GM18870 (cell line): ENCODE data around the gene EEFSEC.

Source experiments
- ATAC-seq: cut with Tn5 transposase; IDR thresholded peaks from one replicate; pipeline ENCODE4 v1.9.1; 2021; ENCODE audit warnings: moderate library complexity; ENCODE audit not compliant: unreplicated experiment

Gene EEFSEC

DNA sequence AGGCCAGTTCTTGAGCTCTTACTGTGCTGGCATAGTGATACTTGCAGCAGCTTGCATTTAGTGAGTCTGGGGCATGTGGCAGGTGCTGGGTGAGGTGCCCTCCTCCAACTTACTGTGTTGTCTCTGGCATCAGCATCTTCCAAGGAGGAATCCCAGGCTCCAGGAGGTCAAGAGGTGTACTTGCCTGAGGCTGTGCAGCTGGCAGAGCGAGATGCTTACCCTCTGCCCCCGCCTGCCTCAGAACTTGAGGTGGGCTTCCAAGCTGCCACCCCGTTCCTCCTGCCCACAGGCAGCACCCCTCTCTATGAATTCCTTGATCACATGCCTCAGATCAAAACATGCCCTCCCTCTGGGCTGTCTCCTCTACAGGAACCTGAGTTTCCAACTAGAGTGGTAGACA is 86.0 kb downstream of the EEFSEC start:
- ATAC-seq = no peak

DNA sequence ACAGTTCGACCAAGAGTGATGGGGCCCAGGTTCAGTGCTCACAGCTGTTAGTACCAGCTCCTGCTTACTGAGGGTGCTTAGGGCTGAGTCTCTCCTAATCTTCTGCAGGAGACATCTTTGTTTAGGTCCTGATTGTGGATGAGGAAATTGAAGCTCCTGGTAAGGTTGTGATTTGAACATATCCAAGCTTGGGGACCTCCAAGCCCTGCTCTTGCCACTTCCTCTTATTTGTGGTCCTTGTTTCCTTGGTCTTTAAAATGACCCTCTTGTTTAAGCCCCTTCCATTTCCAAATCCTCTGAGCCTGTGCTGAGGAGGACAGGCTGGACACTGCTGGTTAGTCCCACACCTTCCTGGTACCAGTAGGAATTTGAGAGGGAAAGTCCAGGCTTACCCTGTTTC is 87.0 kb downstream of the EEFSEC start:
- ATAC-seq = no peak

DNA sequence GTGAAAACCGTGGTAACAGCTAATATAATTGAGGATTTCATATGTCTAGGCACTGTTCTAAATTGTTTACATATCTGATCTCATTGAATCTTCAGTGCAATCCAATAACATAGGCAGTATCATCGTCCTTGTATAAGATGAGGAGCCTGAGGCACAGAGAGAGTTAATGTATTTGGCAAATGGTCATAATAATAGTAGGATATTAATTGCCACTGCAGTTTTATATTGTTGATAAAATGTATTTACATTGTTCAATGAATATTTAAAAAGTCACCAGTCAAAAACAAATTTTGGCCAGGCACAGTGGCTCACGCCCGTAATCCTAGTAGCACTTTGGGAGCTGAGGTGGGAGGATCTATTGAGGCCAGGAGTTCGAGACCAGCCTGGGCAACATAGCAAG is 88.5 kb downstream of the EEFSEC start:
- no peak for ATAC-seq

DNA sequence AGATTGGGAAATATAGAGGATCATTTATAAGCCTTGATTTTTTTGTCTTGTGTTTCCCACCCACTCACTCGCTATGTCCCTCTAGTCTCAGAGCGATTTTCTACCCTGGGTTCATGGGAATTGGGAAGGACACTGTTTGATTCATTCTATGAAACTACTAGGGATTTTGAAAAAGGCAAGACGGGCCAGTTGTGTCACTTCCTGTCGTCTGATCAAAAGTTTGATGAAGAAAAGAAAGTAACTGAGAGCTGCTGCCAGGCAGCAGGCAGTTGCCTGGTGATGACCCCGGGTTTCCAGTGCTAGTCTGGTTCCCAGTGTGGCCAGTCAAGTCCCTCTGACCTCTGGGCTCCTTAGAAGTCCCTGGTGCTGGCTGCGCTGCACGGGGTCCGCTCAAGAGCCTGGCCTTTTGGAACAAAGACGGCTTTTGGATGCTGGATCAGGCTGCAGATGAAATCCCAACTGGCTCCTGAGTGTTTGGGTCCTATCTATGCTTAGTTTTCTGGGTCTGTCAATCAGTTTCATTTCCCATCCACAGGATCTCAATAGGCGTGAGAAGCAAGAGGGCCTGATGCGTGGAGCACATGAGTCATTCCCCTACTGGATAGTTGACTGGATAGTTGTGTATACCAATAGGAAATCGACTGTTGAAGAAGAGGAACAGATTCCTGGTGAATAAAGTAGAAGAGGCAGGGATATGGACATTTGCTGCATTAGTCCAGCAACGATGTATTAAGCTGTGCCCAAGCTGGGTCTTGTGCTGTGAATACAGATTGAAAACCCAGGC is 89.7 kb downstream of the EEFSEC start:
- no peak for ATAC-seq

DNA sequence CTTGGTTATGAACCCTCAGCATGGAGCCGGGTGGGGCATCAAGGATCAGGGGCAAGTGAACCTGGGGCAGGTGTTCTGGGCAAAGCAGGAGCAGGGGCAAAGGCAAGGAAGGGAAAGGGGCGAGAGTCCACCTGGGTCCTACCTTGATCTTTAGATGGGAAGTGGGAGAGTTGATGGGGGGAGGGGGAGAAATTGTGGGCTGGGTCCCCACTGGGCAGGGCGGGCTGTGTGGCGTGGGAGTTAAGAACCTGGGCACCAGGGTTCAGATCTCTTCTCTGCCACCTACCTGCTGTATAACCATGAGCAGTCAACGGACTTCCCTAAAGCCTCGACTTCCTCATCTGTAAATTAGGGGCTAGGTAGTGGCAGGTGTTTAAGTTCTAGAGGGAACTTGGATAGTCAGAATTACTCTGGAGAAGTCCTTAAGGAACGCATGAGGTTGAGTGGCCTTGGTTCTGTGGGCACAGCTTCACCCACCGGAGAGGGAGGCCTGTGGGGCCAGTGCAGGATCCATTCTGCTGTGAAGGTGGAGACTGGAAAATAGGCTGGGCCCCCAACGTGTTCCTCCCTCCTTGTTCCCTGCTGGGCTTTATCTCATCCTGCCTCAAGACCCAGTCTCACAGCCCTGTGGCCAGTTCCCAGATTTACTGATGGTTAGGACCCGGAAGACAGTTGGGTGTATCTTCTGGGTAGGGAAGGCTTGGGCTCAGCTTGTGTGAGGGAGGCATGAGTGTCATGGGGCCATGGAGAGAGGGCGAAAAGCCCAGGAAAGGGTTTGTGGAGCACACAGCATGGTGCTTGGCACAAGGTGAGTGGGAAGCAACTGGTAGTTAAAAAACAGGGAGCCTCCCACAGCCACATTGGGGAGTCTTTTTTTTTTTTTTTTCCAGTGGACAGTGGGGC is 90.6 kb downstream of the EEFSEC start:
- ATAC-seq = no peak

GRCh38 chr3:128245460-128245859 is 92.2 kb downstream of the EEFSEC start:
- ATAC-seq = no peak

DNA sequence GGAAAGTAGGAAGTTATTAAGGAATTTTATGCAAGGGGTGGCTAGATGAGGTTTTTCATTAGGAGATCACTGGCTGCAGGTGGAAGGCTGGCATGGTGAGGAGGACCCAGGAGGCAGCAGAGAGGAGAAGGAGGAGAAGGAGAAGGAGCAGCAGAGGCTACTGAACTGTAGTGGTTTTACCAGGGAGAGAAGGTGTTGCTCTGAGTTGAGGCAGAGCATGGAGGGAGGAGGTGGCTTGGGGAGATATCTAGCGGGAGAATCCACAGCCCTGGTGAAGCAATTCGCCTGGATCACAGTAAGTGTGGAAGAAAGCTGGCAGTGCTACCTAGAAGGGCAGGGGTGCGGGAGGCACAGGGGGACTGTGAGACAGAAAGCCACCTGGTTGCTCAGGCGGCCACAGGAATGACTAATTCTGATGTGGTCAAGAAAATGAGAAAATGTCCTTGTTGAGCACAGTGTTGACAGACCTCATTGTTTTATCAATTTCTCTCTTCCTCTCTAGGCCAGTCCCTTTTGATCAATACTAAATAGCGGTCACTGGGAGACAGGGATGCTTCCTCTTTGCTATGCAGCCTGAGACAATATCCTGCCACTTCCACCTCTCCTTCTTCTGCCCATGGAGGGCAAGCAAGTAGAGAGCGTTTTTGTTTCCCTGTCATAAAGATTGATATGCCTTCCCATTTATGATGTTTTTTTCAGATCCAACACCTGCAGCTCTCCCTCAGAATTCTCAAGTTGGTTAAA is 94.6 kb downstream of the EEFSEC start:
- no peak for ATAC-seq

DNA sequence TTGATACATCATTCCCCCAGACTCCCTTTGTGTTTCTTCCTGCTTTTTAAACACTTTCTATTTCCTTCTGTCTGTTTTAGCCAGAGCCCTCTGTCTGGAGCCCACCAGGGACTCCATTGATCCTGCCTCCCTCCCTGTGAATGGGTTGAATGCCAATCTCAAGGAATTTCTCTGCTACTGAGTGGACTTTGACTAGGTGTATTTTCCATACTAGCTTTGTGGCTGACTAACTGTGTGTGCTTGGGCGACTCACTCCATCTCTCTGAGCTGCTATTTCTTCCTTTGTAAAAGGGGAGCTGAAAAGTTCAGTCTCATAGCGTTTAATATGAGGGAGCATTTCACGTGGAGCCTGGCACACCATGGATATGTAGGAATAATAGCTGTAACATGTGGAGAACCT is 98.8 kb downstream of the EEFSEC start:
- no peak for ATAC-seq

- no peak for ATAC-seq
Measured at GRCh38 chr3:128253150-128253549, 99.9 kb downstream of the EEFSEC start.

- no peak for ATAC-seq
Measured at GRCh38 chr3:128254066-128254590, 100.8 kb downstream of the EEFSEC start.

DNA sequence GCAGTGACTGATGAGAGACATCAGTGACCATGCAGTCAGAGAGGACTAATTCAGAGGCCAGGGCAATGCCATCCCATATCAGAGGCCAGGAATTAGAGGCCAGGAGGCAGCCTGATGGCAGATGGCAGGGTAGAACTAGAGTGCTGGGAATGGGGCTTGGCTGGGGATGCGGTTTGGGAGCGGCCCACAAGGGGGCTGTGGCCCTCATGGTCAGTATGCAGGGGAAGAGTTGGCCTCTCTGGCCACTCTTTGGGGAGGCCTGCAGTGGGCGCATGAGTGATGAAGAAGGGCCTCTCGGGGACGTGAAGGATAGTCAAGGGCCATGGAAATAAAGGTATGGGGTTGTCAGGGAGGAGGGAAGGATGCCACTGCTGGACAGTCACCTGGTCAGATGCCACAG is 101.7 kb downstream of the EEFSEC start:
- no peak for ATAC-seq

DNA sequence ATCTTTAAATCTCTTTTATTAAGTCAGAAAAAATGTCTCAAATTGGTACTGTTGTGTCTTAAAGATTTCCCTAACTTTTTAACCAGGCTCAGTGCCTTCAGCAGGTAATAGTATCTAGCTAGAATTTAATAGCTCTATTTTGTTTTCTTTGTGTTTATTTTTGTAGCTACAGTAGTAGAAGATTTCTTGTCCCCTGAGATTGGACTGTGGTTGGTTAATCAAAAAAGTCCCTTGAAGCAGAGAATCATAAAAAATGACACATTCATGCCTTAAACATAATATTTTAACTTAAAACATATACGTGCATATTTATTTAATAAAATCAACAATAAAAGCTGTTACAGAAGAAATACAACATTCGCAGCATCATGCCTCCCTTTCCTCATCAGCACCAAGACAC is 102.8 kb downstream of the EEFSEC start:
- ATAC-seq = no peak

- ATAC-seq = no peak
Measured at GRCh38 chr3:128257632-128258031, 104.4 kb downstream of the EEFSEC start.

GRCh38 chr3:128260275-128260674 is 107.0 kb downstream of the EEFSEC start:
- no peak for ATAC-seq

- ATAC-seq = no peak
Measured at GRCh38 chr3:128262457-128262856, 109.2 kb downstream of the EEFSEC start.

DNA sequence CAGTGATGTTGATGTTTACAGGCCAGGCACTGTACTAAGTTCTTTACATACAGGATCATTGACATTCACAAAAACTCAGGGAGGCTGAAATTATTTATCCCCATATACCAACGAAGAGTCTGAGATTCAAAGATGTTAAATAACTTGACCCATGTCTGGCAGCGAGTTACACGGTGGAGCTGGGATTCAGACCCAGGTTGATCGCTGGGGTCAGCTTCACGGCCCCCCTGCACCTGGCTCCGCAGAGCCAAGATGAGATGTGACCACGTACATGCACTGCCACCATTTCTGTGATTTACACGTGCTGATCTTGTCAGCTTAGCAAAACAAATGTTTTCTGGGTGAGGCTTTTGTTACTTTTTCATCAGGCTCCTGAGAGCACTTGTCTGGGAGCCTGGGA is 109.8 kb downstream of the EEFSEC start:
- ATAC-seq = no peak

GRCh38 chr3:128263946-128264345 is 110.7 kb downstream of the EEFSEC start:
- ATAC-seq = no peak

DNA sequence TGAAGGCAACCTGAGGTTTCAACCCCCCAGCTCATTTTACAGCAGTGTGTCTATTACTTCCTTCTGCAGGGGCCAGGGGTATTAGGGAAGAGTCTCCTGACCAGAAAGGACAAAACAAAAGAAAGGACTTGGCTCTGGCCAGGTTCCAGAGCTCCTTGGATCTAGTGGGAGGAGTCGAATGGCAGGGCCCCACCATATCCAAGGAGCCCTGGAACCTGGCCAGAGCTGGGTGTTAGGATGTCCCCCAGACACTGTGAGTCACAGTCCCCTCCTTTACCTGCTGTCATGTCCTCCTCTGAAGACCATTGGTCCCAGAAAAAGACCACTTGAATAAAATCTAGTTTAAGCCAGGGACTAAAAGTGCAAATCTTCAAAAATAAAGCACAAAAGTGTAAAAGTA is 113.2 kb downstream of the EEFSEC start:
- ATAC-seq = no peak

DNA sequence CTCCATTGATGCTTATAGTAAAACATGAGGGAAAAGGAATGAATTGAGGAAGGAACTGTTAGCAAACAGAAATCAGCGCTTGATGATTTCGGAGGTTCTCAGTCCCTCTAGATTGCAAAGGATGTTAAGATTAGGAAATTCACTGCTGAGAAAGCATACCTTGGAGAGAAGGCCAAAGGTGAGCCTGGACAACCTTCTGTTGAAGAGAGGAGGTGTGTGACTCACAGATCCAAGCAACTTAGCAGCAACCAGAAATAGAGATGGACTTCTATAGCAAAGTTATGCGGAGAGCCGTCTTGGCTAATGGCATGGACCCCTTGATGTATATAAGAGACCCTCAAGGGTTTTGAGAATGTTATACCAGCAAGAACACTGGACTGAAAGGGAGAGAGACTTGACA is 114.3 kb downstream of the EEFSEC start:
- ATAC-seq = no peak

- ATAC-seq = no peak
Measured at GRCh38 chr3:128269006-128269775, 115.9 kb downstream of the EEFSEC start.
